ENCODE results near the gene POU3F2. TPM values are rescaled to one million over a fixed set of nuclear protein-coding genes. Genes with fewer than 3 reads are reported as not detected.
A peak's percentile ranks its signal among the peaks of the same experiment; 100 is the strongest.

Gene POU3F2
- total RNA-seq, 1 experiment from 2014 or later = 25.5 TPM

- Histone ChIP-seq H3K27ac (ENCODE audit: low read depth, low read length, poor library complexity, severe bottlenecking) (no peak overlapping the region), H3K4me3 (ENCODE audit: low read depth, low read length, poor library complexity, severe bottlenecking) (no peak overlapping the region), H3K36me3 (ENCODE audit: insufficient read depth, low read length, poor library complexity, severe bottlenecking) (no peaks in the 10 kb centered on the region), H3K4me1 (ENCODE audit: insufficient read depth, low read length, poor library complexity, severe bottlenecking) (no peaks in the 10 kb centered on the region), H3K27me3 (replicated peaks; ENCODE audit: insufficient read depth, low read depth, low read length, poor library complexity) (no peaks in the 10 kb centered on the region), H3K9me3 (ENCODE audit: low read depth, low read length, poor library complexity, severe bottlenecking) (no peaks in the 10 kb centered on the region)
- ChIA-PET CTCF (no interaction called here), POLR2A (ENCODE audit: low non-redundant PET) (interaction anchor here (0.6 kb wide), 1 partner anchor 709 kb away, joined by 3 read pairs; no protein-coding TSS in a partner anchor)
- BruUV-seq (replicated peaks) = no TSS peak
- TF ChIP-seq EZH2 (IDR thresholded peaks at IDR 0.05; ENCODE audit: borderline replicate concordance, low read depth, low read length, poor library complexity, severe bottlenecking) = no peak
- TF ChIP-seq CTCF (conservative IDR thresholded peaks at IDR 0.05; ENCODE audit: low read depth, low read length) = no peak
- intact Hi-C loops (cut with micrococcal nuclease; ENCODE audit: unreplicated experiment) = no loop called here
- no peak for DNase-seq (ENCODE audit: low spot score)
Measured at GRCh38 chr6:98821756-98822405, 12.5 kb upstream of the POU3F2 start.

GRCh38 chr6:98823428-98824161 lies 10.8 kb upstream of the POU3F2 start:
- Histone ChIP-seq H3K4me1 (ENCODE audit: insufficient read depth, low read length, poor library complexity, severe bottlenecking) (no peaks in the 10 kb centered on the region), H3K27ac (ENCODE audit: low read depth, low read length, poor library complexity, severe bottlenecking) (peak overlapping the region; percentile 40), H3K36me3 (ENCODE audit: insufficient read depth, low read length, poor library complexity, severe bottlenecking) (no peaks in the 10 kb centered on the region), H3K9me3 (ENCODE audit: low read depth, low read length, poor library complexity, severe bottlenecking) (no peaks in the 10 kb centered on the region), H3K27me3 (replicated peaks; ENCODE audit: insufficient read depth, low read depth, low read length, poor library complexity) (no peaks in the 10 kb centered on the region), H3K4me3 (ENCODE audit: low read depth, low read length, poor library complexity, severe bottlenecking) (peak overlapping the region; percentile 47)
- no TSS peak for BruUV-seq (replicated peaks)
- POLR2A ChIA-PET (ENCODE audit: low non-redundant PET) = no interaction called here
- TF ChIP-seq CTCF (conservative IDR thresholded peaks at IDR 0.05; ENCODE audit: low read depth, low read length) = no peak
- TF ChIP-seq EZH2 (IDR thresholded peaks at IDR 0.05; ENCODE audit: borderline replicate concordance, low read depth, low read length, poor library complexity, severe bottlenecking) = no peak
- DNase-seq (ENCODE audit: low spot score) = no peak
- intact Hi-C loops (cut with micrococcal nuclease; ENCODE audit: unreplicated experiment) = no loop called here
- CTCF ChIA-PET = no interaction called here

GRCh38 chr6:98824162-98824901 lies 10.0 kb upstream of the POU3F2 start:
- POLR2A ChIA-PET (ENCODE audit: low non-redundant PET) = no interaction called here
- BruUV-seq (replicated peaks) = no TSS peak
- Histone ChIP-seq H3K4me1 (ENCODE audit: insufficient read depth, low read length, poor library complexity, severe bottlenecking) (no peaks in the 10 kb centered on the region), H3K4me3 (ENCODE audit: low read depth, low read length, poor library complexity, severe bottlenecking) (peak overlapping the region; percentile 47), H3K27me3 (replicated peaks; ENCODE audit: insufficient read depth, low read depth, low read length, poor library complexity) (no peaks in the 10 kb centered on the region), H3K9me3 (ENCODE audit: low read depth, low read length, poor library complexity, severe bottlenecking) (no peaks in the 10 kb centered on the region), H3K36me3 (ENCODE audit: insufficient read depth, low read length, poor library complexity, severe bottlenecking) (no peaks in the 10 kb centered on the region), H3K27ac (ENCODE audit: low read depth, low read length, poor library complexity, severe bottlenecking) (peak overlapping the region; percentile 40)
- TF ChIP-seq CTCF (conservative IDR thresholded peaks at IDR 0.05; ENCODE audit: low read depth, low read length) (no peak), EZH2 (IDR thresholded peaks at IDR 0.05; ENCODE audit: borderline replicate concordance, low read depth, low read length, poor library complexity, severe bottlenecking) (no peak)
- CTCF ChIA-PET = no interaction called here
- intact Hi-C loops (cut with micrococcal nuclease; ENCODE audit: unreplicated experiment) = no loop called here
- peak; percentile 74 for DNase-seq (ENCODE audit: low spot score)

Data from A673 (cell line).